HEK293 (cell line): Measurements from ENCODE around the gene MATR3.

Experiments used
- CTCF ChIA-PET: fragments of 350-600 bp; formaldehyde crosslinking; extraction: SDS; loops from one replicate; lab custom pipeline; 2021; ENCODE audit warnings: antibody characterized with exemption; lab: Yijun Ruan, JAX
- POLR2A ChIA-PET: fragments of 300-600 bp; formaldehyde crosslinking; extraction: SDS; loops from one replicate; lab custom pipeline; 2020; ENCODE audit warnings: antibody characterized with exemption, inconsistent platforms; lab: Yijun Ruan, JAX
- H3K27ac ChIP-seq: fragments of 200-500 bp; sonication (Bioruptor generic); 2 replicates; pipeline ENCODE4 v1.5.1; 2014; ENCODE audit warnings: low read depth, low read length, control low read depth, inconsistent platforms; ENCODE audit errors: extremely low read depth
- H3K36me3 ChIP-seq, 2 experiments: fragments of 200-500 bp in 1 of 2; sonication (Bioruptor generic) in 1 of 2; 1 replicate in 1 of 2; 2 replicates in 1 of 2; pipeline ENCODE4 v1.5.1; 2014 to 2017; ENCODE audit warnings: inconsistent platforms in 2 of 2, low read length in 2 of 2; ENCODE audit not compliant: control insufficient read depth in 2 of 2, insufficient read depth in 1 of 2
- H3K4me1 ChIP-seq: fragments of 200-500 bp; sonication (Bioruptor generic); 2 replicates; pipeline ENCODE4 v1.5.1; 2014; ENCODE audit warnings: mild to moderate bottlenecking, low read length, inconsistent platforms; ENCODE audit not compliant: control insufficient read depth, insufficient read depth
- H3K4me3 ChIP-seq: 2 replicates; pipeline ENCODE4 v1.5.1; 2011; ENCODE audit warnings: low read depth, mild to moderate bottlenecking, control low read depth, low read length, moderate library complexity
- H3K9me3 ChIP-seq: fragments of 200-500 bp; sonication (Bioruptor generic); 2 replicates; pipeline ENCODE4 v1.5.1; 2014; ENCODE audit warnings: low read depth, low read length, inconsistent platforms; ENCODE audit not compliant: control insufficient read depth, insufficient read depth
- EGR2 ChIP-seq: fragments of 450-650 bp; formaldehyde crosslinking; IDR thresholded peaks from 2 replicates; pipeline ENCODE4 v1.5.1; 2016; ENCODE audit warnings: low read depth, missing biosample characterization, missing genetic modification characterization
- GLI4 ChIP-seq: fragments of 450-650 bp; formaldehyde crosslinking; IDR thresholded peaks from 2 replicates; pipeline ENCODE4 v1.5.1; 2016; ENCODE audit warnings: missing biosample characterization, missing genetic modification characterization
- IKZF3 ChIP-seq: fragments of 450-650 bp; IDR thresholded peaks from 2 replicates; pipeline ENCODE4 v1.5.0; 2018; ENCODE audit warnings: missing biosample characterization, mild to moderate bottlenecking, missing genetic modification characterization, moderate library complexity
- TRIM28 ChIP-seq: IDR thresholded peaks from 2 replicates; pipeline ENCODE4 v1.6.1; 2011; ENCODE audit warnings: low read length, control low read depth, borderline replicate concordance
- ZBTB17 ChIP-seq: fragments of 450-650 bp; formaldehyde crosslinking; IDR thresholded peaks from 2 replicates; pipeline ENCODE4 v1.5.1; 2016; ENCODE audit warnings: missing biosample characterization, missing genetic modification characterization
- ZBTB6 ChIP-seq: fragments of 450-650 bp; formaldehyde crosslinking; IDR thresholded peaks from 2 replicates; pipeline ENCODE4 v1.5.1; 2017; ENCODE audit warnings: missing biosample characterization, missing genetic modification characterization
- ZFHX2 ChIP-seq: fragments of 450-650 bp; formaldehyde crosslinking; conservative IDR thresholded peaks from 2 replicates; pipeline ENCODE4 v1.5.1; 2016; ENCODE audit warnings: missing biosample characterization, missing genetic modification characterization
- ZNF175 ChIP-seq: fragments of 450-650 bp; formaldehyde crosslinking; IDR thresholded peaks from 2 replicates; pipeline ENCODE4 v1.5.1; 2016; ENCODE audit warnings: missing biosample characterization, missing genetic modification characterization
- ZNF2 ChIP-seq: fragments of 450-650 bp; formaldehyde crosslinking; IDR thresholded peaks from 2 replicates; pipeline ENCODE4 v1.5.1; 2016; ENCODE audit warnings: missing biosample characterization, missing genetic modification characterization
- ZNF350 ChIP-seq: fragments of 450-650 bp; formaldehyde crosslinking; IDR thresholded peaks from 2 replicates; pipeline ENCODE4 v1.5.0; 2017; ENCODE audit warnings: missing biosample characterization, mild to moderate bottlenecking, missing genetic modification characterization
- ZNF423 ChIP-seq: fragments of 450-650 bp; formaldehyde crosslinking; IDR thresholded peaks from 2 replicates; pipeline ENCODE4 v1.5.1; 2016; ENCODE audit warnings: missing biosample characterization, missing genetic modification characterization
- ZNF48 ChIP-seq: fragments of 450-650 bp; formaldehyde crosslinking; IDR thresholded peaks from 2 replicates; pipeline ENCODE4 v1.5.1; 2016; ENCODE audit warnings: missing biosample characterization, missing genetic modification characterization
- ZNF600 ChIP-seq: fragments of 450-650 bp; formaldehyde crosslinking; IDR thresholded peaks from 2 replicates; pipeline ENCODE4 v1.5.1; 2016; ENCODE audit warnings: missing biosample characterization, missing genetic modification characterization
- ZNF701 ChIP-seq: fragments of 450-650 bp; formaldehyde crosslinking; IDR thresholded peaks from 2 replicates; pipeline ENCODE4 v1.5.1; 2016; ENCODE audit warnings: missing biosample characterization, missing genetic modification characterization
- TF ChIP-seq, protein P1 (sequence below): fragments of 450-650 bp; formaldehyde crosslinking; IDR thresholded peaks from 2 replicates; pipeline ENCODE4 v1.5.1; 2016; ENCODE audit warnings: missing biosample characterization, missing genetic modification characterization
- TF ChIP-seq, protein P2 (sequence below): fragments of 450-650 bp; formaldehyde crosslinking; IDR thresholded peaks from 2 replicates; pipeline ENCODE4 v1.5.1; 2016; ENCODE audit warnings: missing biosample characterization, missing genetic modification characterization
- TF ChIP-seq, protein P3 (sequence below): fragments of 450-650 bp; formaldehyde crosslinking; IDR thresholded peaks from 2 replicates; pipeline ENCODE4 v1.5.1; 2016; ENCODE audit warnings: missing biosample characterization, missing genetic modification characterization
- TF ChIP-seq, protein P4 (sequence below): fragments of 450-650 bp; formaldehyde crosslinking; IDR thresholded peaks from 2 replicates; pipeline ENCODE4 v1.5.1; 2016; ENCODE audit warnings: missing biosample characterization, missing genetic modification characterization

The MATR3 gene

GRCh38 chr5:139340051-139340450 is 46.5 kb downstream of the MATR3 start:
- TF ChIP-seq ZNF600 (tag by site-specific recombination) = peak; percentile 75
- peak; percentile 61 for TF ChIP-seq ZBTB17
- TF ChIP-seq, protein P1, sequence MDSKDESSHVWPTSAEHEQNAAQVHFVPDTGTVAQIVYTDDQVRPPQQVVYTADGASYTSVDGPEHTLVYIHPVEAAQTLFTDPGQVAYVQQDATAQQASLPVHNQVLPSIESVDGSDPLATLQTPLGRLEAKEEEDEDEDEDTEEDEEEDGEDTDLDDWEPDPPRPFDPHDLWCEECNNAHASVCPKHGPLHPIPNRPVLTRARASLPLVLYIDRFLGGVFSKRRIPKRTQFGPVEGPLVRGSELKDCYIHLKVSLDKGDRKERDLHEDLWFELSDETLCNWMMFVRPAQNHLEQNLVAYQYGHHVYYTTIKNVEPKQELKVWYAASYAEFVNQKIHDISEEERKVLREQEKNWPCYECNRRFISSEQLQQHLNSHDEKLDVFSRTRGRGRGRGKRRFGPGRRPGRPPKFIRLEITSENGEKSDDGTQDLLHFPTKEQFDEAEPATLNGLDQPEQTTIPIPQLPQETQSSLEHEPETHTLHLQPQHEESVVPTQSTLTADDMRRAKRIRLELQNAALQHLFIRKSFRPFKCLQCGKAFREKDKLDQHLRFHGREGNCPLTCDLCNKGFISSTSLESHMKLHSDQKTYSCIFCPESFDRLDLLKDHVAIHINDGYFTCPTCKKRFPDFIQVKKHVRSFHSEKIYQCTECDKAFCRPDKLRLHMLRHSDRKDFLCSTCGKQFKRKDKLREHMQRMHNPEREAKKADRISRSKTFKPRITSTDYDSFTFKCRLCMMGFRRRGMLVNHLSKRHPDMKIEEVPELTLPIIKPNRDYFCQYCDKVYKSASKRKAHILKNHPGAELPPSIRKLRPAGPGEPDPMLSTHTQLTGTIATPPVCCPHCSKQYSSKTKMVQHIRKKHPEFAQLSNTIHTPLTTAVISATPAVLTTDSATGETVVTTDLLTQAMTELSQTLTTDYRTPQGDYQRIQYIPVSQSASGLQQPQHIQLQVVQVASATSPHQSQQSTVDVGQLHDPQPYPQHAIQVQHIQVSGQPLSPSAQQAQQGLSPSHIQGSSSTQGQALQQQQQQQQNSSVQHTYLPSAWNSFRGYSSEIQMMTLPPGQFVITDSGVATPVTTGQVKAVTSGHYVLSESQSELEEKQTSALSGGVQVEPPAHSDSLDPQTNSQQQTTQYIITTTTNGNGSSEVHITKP (tag by site-specific recombination) = peak; percentile 72
- no peak for TF ChIP-seq ZNF423
- ChIA-PET CTCF (interaction anchor here (1.0 to 1.4 kb wide), 2 partner anchors 8 to 11 kb away, joined by 3 to 5 read pairs; no protein-coding TSS in a partner anchor), POLR2A (interaction anchor here (3.3 kb wide), 1 partner anchor 46 kb away, joined by 62 read pairs; the partner anchor contains the start of gene MATR3)
- no peaks in the 10 kb centered on the region for H3K9me3 ChIP-seq
- H3K27ac ChIP-seq = no peak overlapping the region
- no peak overlapping the region for H3K4me3 ChIP-seq
- peaks cover 11% of the 10 kb centered on the region for H3K4me1 ChIP-seq
- peaks cover 7 to 11% of the 10 kb centered on the region in 2 experiments for H3K36me3 ChIP-seq

- POLR2A ChIA-PET = interaction anchor here (0.5 to 3.3 kb wide), 18 partner anchors 9 to 765 kb away, joined by 3 to 62 read pairs (median 5); partner anchors contain the start of genes HSPA9 and MATR3
- TF ChIP-seq ZNF701 (tag by site-specific recombination) (no peak), EGR2 (tag by site-specific recombination) (peak; percentile 80), GLI4 (tag by site-specific recombination) (no peak), ZNF350 (no peak), TRIM28 (0 out of 2 replicates have a peak, but pooled peaks have one; percentile 9), ZNF48 (tag by site-specific recombination) (no peak), IKZF3 (peak; percentile 68), ZBTB6 (tag by site-specific recombination) (no peak), ZFHX2 (tag by site-specific recombination) (peak; percentile 90), ZNF600 (tag by site-specific recombination) (peak; percentile 77; the same call in 1 of the 2 replicates), ZNF2 (tag by site-specific recombination) (no peak), ZNF175 (tag by site-specific recombination) (no peak)
- TF ChIP-seq, protein P2, sequence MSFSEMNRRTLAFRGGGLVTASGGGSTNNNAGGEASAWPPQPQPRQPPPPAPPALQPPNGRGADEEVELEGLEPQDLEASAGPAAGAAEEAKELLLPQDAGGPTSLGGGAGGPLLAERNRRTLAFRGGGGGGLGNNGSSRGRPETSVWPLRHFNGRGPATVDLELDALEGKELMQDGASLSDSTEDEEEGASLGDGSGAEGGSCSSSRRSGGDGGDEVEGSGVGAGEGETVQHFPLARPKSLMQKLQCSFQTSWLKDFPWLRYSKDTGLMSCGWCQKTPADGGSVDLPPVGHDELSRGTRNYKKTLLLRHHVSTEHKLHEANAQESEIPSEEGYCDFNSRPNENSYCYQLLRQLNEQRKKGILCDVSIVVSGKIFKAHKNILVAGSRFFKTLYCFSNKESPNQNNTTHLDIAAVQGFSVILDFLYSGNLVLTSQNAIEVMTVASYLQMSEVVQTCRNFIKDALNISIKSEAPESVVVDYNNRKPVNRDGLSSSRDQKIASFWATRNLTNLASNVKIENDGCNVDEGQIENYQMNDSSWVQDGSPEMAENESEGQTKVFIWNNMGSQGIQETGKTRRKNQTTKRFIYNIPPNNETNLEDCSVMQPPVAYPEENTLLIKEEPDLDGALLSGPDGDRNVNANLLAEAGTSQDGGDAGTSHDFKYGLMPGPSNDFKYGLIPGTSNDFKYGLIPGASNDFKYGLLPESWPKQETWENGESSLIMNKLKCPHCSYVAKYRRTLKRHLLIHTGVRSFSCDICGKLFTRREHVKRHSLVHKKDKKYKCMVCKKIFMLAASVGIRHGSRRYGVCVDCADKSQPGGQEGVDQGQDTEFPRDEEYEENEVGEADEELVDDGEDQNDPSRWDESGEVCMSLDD (tag by site-specific recombination) = peak; percentile 38; the same call in 1 of the 2 replicates
- TF ChIP-seq, protein P3, sequence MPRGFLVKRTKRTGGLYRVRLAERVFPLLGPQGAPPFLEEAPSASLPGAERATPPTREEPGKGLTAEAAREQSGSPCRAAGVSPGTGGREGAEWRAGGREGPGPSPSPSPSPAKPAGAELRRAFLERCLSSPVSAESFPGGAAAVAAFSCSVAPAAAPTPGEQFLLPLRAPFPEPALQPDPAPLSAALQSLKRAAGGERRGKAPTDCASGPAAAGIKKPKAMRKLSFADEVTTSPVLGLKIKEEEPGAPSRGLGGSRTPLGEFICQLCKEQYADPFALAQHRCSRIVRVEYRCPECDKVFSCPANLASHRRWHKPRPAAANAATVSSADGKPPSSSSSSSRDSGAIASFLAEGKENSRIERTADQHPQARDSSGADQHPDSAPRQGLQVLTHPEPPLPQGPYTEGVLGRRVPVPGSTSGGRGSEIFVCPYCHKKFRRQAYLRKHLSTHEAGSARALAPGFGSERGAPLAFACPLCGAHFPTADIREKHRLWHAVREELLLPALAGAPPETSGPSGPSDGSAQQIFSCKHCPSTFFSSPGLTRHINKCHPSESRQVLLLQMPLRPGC (tag by site-specific recombination) = peak; percentile 80
- TF ChIP-seq, protein P4, sequence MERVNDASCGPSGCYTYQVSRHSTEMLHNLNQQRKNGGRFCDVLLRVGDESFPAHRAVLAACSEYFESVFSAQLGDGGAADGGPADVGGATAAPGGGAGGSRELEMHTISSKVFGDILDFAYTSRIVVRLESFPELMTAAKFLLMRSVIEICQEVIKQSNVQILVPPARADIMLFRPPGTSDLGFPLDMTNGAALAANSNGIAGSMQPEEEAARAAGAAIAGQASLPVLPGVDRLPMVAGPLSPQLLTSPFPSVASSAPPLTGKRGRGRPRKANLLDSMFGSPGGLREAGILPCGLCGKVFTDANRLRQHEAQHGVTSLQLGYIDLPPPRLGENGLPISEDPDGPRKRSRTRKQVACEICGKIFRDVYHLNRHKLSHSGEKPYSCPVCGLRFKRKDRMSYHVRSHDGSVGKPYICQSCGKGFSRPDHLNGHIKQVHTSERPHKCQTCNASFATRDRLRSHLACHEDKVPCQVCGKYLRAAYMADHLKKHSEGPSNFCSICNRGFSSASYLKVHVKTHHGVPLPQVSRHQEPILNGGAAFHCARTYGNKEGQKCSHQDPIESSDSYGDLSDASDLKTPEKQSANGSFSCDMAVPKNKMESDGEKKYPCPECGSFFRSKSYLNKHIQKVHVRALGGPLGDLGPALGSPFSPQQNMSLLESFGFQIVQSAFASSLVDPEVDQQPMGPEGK (tag by site-specific recombination) = peak; percentile 67; the same call in 1 of the 2 replicates
- TF ChIP-seq, protein P1 (tag by site-specific recombination) = peak; percentile 89
- H3K9me3 ChIP-seq = no peaks in the 10 kb centered on the region
- H3K4me3 ChIP-seq = peak overlapping the region; percentile 97
- CTCF ChIA-PET = interaction anchor here (1.0 to 1.6 kb wide), 10 partner anchors 10 to 810 kb away, joined by 3 to 7 read pairs (median 4); no protein-coding TSS in a partner anchor
- peaks cover 11% of the 10 kb centered on the region for H3K4me1 ChIP-seq
- H3K36me3 ChIP-seq = peaks cover 16 to 19% of the 10 kb centered on the region in 2 experiments
- H3K27ac ChIP-seq = no peak overlapping the region; the same call in 1 of the 2 replicates
Measured at GRCh38 chr5:139341187-139341688, 47.7 kb downstream of the MATR3 start.
